Muscle of leg (tissue), 11 donors: ENCODE data around the gene YDJC. TPM values are rescaled to one million over a fixed set of nuclear protein-coding genes. Genes with fewer than 3 reads are reported as not detected.

Source experiments
- DNase-seq: peaks from one replicate; pipeline ENCODE4 v3.0.0; 2013
- H3K27ac ChIP-seq: one replicate; pipeline ENCODE4 v1.5.1; 2013; ENCODE audit warnings: mild to moderate bottlenecking, low read length, control low read depth
- H3K27me3 ChIP-seq: one replicate; pipeline ENCODE4 v1.6.1; 2013; ENCODE audit warnings: low read length; ENCODE audit not compliant: control insufficient read depth, insufficient read depth
- H3K36me3 ChIP-seq: one replicate; pipeline ENCODE4 v1.6.1; 2013; ENCODE audit warnings: low read length; ENCODE audit not compliant: control insufficient read depth, insufficient read depth
- H3K4me1 ChIP-seq: one replicate; pipeline ENCODE4 v1.6.1; 2013; ENCODE audit warnings: low read length; ENCODE audit not compliant: control insufficient read depth, insufficient read depth
- H3K4me3 ChIP-seq: one replicate; pipeline ENCODE4 v1.5.1; 2013; ENCODE audit warnings: low read length, control low read depth
- H3K9me3 ChIP-seq: replicated peaks from 2 replicates; pipeline ENCODE4 v1.6.1; 2013; ENCODE audit warnings: low read depth, low read length; ENCODE audit not compliant: control insufficient read depth
- WGBS: methylation state at CpG from one replicate; pipeline ENCODE4 v1.1.5; 2013; ENCODE audit warnings: missing lambda C conversion rate; ENCODE audit not compliant: insufficient coverage; 5-methylcytosine and 5-hydroxymethylcytosine counted together
- polyA plus RNA-seq, 8 donors: library from polyadenylated mRNA; unstranded; fragments of 120-200 nt; gene quantifications; one replicate each; pipeline versions ENCODE4 v1.2.1 to v1.2.3, GENCODE V29; 2013; ENCODE audit warnings: inconsistent platforms in 1 of 8, low replicate concordance in 1 of 8; ENCODE audit not compliant: insufficient read length in 8 of 8, insufficient read depth in 1 of 8
- total RNA-seq: library from RNA; stranded (reverse); fragments of 120-200 nt; gene quantifications from one replicate; pipeline ENCODE4 v1.2.4, GENCODE V29; 2013

Gene YDJC
- total and polyA plus RNA-seq, 9 donors = 4.2 to 8.5 (median 5.3) TPM

GRCh38 chr22:21666786-21667185 lies 37.0 kb upstream of the YDJC start:
- Histone ChIP-seq H3K9me3 (no peaks in the 10 kb centered on the region), H3K4me1 (peaks cover 10% of the 10 kb centered on the region), H3K36me3 (peaks cover 21% of the 10 kb centered on the region), H3K27ac (no peak overlapping the region), H3K4me3 (peak overlapping the region; percentile 86), H3K27me3 (no peaks in the 10 kb centered on the region)
- WGBS = 47% methylated on average over 12 of the region's 16 CpGs
- no peak for DNase-seq

DNA sequence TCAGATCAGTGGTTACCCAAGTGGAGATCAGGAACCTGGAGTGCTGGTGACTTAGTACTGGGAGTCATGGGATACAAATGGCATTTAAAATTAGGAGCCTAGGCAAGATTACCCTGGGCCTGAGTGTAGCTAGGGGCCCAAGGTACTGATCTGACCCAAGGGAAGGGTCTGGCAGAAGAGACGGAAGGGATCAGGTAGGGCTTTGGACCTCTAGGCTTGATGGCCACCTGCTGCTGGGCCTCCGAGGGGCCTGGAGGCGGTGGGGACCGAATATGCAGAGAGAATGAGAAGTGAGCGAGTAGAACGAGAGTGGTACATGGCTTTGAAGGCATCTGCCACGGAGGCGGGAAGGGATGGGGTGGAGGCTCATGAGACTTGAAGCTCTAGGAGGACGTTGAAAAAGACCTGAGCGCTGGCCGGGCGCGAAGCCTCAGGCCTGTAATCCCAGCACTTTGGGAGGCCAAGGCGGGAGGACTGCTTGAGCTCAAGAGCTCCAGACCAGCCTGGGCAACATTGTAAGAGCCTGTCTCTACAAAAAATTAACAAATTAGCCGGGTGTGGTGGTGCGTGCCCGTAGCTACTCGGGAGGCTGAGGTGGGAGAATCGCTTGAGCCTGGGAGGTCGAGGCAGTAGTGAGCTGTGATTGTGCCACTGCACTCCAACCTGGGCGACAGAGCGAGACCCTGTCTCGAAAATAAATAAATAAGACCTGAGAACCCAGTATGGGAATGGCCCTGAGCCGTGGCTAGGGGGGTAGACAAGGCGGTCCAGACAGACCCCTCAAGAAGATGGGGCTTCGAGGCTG lies 35.4 kb upstream of the YDJC start:
- 72% methylated on average over 26 of the region's 26 CpGs for WGBS
- peaks cover 8% of the 10 kb centered on the region for H3K36me3 ChIP-seq
- no peaks in the 10 kb centered on the region for H3K9me3 ChIP-seq
- H3K4me3 ChIP-seq = peak overlapping the region; percentile 86
- H3K27ac ChIP-seq = peak overlapping the region; percentile 89
- no peak for DNase-seq
- peaks cover 10% of the 10 kb centered on the region for H3K4me1 ChIP-seq
- H3K27me3 ChIP-seq = peaks cover 6% of the 10 kb centered on the region

GRCh38 chr22:21663738-21664137 lies 33.9 kb upstream of the YDJC start:
- 92% methylated on average over 2 of the region's 2 CpGs for WGBS
- DNase-seq = no peak

GRCh38 chr22:21661991-21662390 lies 32.2 kb upstream of the YDJC start:
- no peak for DNase-seq
- Histone ChIP-seq H3K36me3 (no peaks in the 10 kb centered on the region), H3K27ac (no peak overlapping the region), H3K9me3 (no peaks in the 10 kb centered on the region), H3K4me1 (peaks cover 17% of the 10 kb centered on the region), H3K4me3 (no peak overlapping the region), H3K27me3 (peaks cover 10% of the 10 kb centered on the region)
- 86% methylated on average over 3 of the region's 5 CpGs for WGBS

More at GRCh38 chr22:21663738-21664137, 33.9 kb upstream of the YDJC start:
- peaks cover 6% of the 10 kb centered on the region for H3K27me3 ChIP-seq
- H3K4me1 ChIP-seq = peaks cover 10% of the 10 kb centered on the region
- no peaks in the 10 kb centered on the region for H3K9me3 ChIP-seq
- H3K27ac ChIP-seq = no peak overlapping the region
- no peaks in the 10 kb centered on the region for H3K36me3 ChIP-seq
- no peak overlapping the region for H3K4me3 ChIP-seq

DNA sequence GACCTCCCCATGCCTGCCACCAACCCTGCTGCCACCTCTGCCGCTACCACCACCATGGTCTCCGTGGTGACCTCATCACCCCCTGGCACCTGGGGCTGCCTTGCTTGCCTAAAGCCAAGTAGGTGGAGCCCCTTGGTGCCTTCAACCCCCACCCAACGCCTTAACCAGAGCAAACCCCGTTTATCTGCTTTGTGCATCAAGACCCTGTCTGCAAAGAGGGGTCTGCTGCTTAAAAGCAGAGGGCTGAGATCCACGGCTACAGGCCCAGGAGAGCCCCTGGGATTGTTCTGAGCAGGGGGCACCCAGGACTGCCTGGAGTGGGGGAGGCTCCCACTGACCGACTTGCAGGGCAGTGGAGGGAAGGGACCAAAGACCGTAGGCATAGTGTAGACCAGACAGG lies 31.1 kb upstream of the YDJC start:
- 75% methylated on average over 6 of the region's 7 CpGs for WGBS
- Histone ChIP-seq H3K27me3 (peaks cover 10% of the 10 kb centered on the region), H3K4me3 (no peak overlapping the region), H3K9me3 (no peaks in the 10 kb centered on the region), H3K4me1 (peaks cover 12% of the 10 kb centered on the region), H3K27ac (no peak overlapping the region), H3K36me3 (no peaks in the 10 kb centered on the region)
- DNase-seq = no peak

DNA sequence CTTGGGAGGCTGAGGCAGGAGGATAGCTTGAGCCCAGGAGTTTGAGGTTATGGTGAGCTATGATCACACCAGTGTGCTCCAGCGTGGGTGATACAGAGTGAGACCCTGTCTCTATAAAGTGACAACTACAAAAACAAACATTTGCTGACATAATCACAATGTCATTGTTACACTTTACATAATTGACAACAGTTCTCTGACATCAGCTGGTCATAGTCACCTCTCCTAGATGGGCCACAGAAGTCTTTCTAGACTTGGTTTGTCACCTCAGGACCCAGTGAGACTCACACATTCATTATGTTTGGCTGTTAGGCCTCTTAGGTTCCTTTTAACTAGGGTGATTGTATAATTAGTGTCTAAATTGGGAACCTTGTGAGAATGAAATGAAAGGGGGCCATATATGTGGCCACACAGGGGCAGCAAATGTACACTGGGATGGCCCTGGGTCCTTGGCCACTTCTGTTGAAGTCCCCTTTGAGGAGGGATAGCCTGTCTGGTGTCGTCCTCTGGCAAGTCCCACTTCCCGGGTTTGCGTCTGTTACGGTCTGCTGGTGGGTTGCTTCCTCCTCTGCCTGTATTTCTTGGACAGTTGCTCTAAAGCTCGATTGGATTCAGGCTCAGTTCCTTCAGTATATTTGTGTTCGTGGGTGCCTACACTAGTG lies 30.2 kb upstream of the YDJC start:
- Histone ChIP-seq H3K4me3 (no peak overlapping the region), H3K9me3 (no peaks in the 10 kb centered on the region), H3K27me3 (peaks cover 10% of the 10 kb centered on the region), H3K27ac (no peak overlapping the region), H3K4me1 (peaks cover 8% of the 10 kb centered on the region), H3K36me3 (no peaks in the 10 kb centered on the region)
- 68% methylated on average over 6 of the region's 7 CpGs for WGBS
- DNase-seq = no peak

DNA sequence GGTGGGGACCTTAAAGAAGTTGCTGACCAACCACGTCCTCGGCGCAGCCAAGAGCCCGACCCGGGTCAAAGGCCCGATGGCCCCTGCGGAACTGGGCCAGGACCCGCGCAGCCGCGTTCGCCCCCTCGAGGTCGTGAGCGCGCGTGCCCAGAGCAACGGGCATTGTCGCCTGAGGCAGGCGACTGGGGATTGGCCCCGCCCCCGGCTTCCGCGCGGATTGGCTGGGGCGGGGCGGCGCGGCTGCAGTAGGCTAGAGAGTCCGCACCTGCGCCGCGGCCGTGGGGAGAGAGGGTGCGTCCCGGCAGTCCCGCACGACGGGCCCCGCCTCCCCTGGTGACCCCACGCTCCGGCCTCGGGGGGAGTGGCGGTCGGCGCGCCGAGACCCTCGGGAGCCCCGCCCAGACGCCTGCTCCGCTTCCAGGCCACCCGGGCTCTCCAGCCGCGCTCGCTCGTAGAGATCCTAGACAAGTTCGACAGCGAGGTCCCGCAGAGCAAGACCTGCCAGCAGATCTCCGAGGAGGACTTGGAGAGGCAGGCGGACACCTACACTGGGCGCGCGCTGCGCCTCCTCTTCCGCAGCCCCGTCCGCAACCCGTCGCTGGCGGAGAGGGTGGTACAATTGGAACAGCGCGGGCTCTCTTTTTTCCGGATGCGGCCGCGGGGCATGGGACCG lies 27.7 kb upstream of the YDJC start:
- Histone ChIP-seq H3K36me3 (peaks cover 13% of the 10 kb centered on the region), H3K27me3 (peaks cover 10% of the 10 kb centered on the region), H3K9me3 (no peaks in the 10 kb centered on the region), H3K4me3 (peak overlapping the region; percentile 46), H3K27ac (no peak overlapping the region), H3K4me1 (peaks cover 17% of the 10 kb centered on the region)
- peak; percentile 72 for DNase-seq
- WGBS = under 1% methylated on average over 75 of the region's 79 CpGs

DNA sequence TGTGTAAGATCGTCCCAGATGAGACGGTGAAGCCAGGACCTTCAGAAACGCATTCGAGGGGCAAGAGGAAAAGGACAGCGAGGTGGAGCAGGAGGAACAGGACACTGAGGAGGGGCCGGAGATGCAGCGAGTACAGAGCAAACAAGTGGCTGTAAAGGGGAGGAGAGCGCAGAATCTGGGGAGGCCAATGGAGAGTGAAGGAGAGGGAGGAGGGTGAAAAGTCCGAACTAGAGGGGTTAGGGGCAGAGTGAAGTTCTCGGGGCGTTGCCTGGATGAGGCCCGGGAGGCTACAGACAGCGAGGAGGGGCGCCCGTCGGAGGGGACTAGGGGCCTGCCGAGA lies 27.2 kb upstream of the YDJC start:
- DNase-seq = no peak
- WGBS = 18% methylated on average over 17 of the region's 17 CpGs
- H3K27me3 ChIP-seq = peaks cover 10% of the 10 kb centered on the region

GRCh38 chr22:21652547-21653545 lies 23.0 kb upstream of the YDJC start:
- H3K27me3 ChIP-seq = no peaks in the 10 kb centered on the region
- WGBS = 4% methylated on average over 29 of the region's 40 CpGs
- peak overlapping the region; percentile 69 for H3K4me3 ChIP-seq
- no peaks in the 10 kb centered on the region for H3K9me3 ChIP-seq
- H3K36me3 ChIP-seq = peaks cover 13% of the 10 kb centered on the region
- no peak overlapping the region for H3K27ac ChIP-seq
- DNase-seq = no peak
- peaks cover 29% of the 10 kb centered on the region for H3K4me1 ChIP-seq

More for the DNA sequence above, 27.2 kb upstream of the YDJC start:
- peaks cover 20% of the 10 kb centered on the region for H3K4me1 ChIP-seq
- H3K4me3 ChIP-seq = peak overlapping the region; percentile 46
- peaks cover 13% of the 10 kb centered on the region for H3K36me3 ChIP-seq
- H3K27ac ChIP-seq = no peak overlapping the region
- no peaks in the 10 kb centered on the region for H3K9me3 ChIP-seq
